GM12878 (cell line): ENCODE measurements around the gene ZNF655. TPM values are rescaled to one million over a fixed set of nuclear protein-coding genes. Genes with fewer than 3 reads are reported as not detected.
A peak's percentile ranks its signal among the peaks of the same experiment; 100 is the strongest.

ENCODE experiments used
- BCL11A ChIP-seq: IDR thresholded peaks from 2 replicates; pipeline ENCODE4 v1.6.1; 2011; ENCODE audit warnings: low read depth, low read length
- CBX5 ChIP-seq: sonication (generic); IDR thresholded peaks from 2 replicates; pipeline ENCODE4 v1.6.1; 2016; ENCODE audit warnings: low read depth, moderate library complexity, mild to moderate bottlenecking, inconsistent platforms
- CEBPB ChIP-seq, 2 experiments: fragments of 150-350 bp in 1 of 2; IDR thresholded peaks; 2 replicates each; pipeline ENCODE4 v1.6.1; 2012 to 2014; ENCODE audit warnings: low read depth in 2 of 2, low read length in 2 of 2, borderline replicate concordance in 1 of 2, inconsistent platforms in 1 of 2
- CHD1 ChIP-seq: IDR thresholded peaks from 2 replicates; pipeline ENCODE4 v1.6.1; 2012; ENCODE audit warnings: low read depth, low read length, improper control_type of control experiment
- ESRRA ChIP-seq: IDR thresholded peaks from 2 replicates; pipeline ENCODE4 v1.6.1; 2012; ENCODE audit warnings: mild to moderate bottlenecking, low read length, improper control_type of control experiment
- KDM1A ChIP-seq: fragments of 200-600 bp; sonication (generic); IDR thresholded peaks from 2 replicates; pipeline ENCODE4 v1.6.1; 2016; ENCODE audit warnings: borderline replicate concordance
- KLF5 ChIP-seq: fragments of 450-650 bp; IDR thresholded peaks from 2 replicates; pipeline ENCODE4 v1.6.1; 2014; ENCODE audit warnings: mild to moderate bottlenecking; ENCODE audit not compliant: partially characterized antibody
- NKRF ChIP-seq: fragments of 450-650 bp; conservative IDR thresholded peaks from 2 replicates; pipeline ENCODE4 v1.6.1; 2017; ENCODE audit warnings: mild to moderate bottlenecking, moderate library complexity
- NR2C1 ChIP-seq: fragments of 450-650 bp; IDR thresholded peaks from 2 replicates; pipeline ENCODE4 v1.6.1; 2017; ENCODE audit warnings: antibody characterized with exemption, mild to moderate bottlenecking, moderate library complexity
- NRF1 ChIP-seq: conservative IDR thresholded peaks from 2 replicates; pipeline ENCODE4 v1.6.1; 2011; ENCODE audit warnings: mild to moderate bottlenecking, low read depth, low read length, improper control_type of control experiment
- POU2F2 ChIP-seq: IDR thresholded peaks from 3 replicates; pipeline ENCODE4 v1.6.1; 2011; ENCODE audit warnings: low read depth, mild to moderate bottlenecking, low read length, borderline replicate concordance
- RAD51 ChIP-seq: fragments of 450-650 bp; IDR thresholded peaks from 2 replicates; pipeline ENCODE4 v1.6.1; 2016; ENCODE audit warnings: moderate library complexity, mild to moderate bottlenecking, inconsistent platforms
- RCOR1 ChIP-seq: conservative IDR thresholded peaks from 2 replicates; pipeline ENCODE4 v1.6.1; 2012; ENCODE audit warnings: low read depth, low read length, improper control_type of control experiment
- RELB ChIP-seq: fragments of 450-650 bp; IDR thresholded peaks from 2 replicates; pipeline ENCODE4 v1.6.1; 2017; ENCODE audit warnings: low read depth, mild to moderate bottlenecking, moderate library complexity
- SUPT20H ChIP-seq: IDR thresholded peaks from 2 replicates; pipeline ENCODE4 v1.6.1; 2011; ENCODE audit warnings: low read depth, mild to moderate bottlenecking, low read length, moderate library complexity, borderline replicate concordance; ENCODE audit not compliant: control insufficient read depth
- TARDBP ChIP-seq: IDR thresholded peaks from 2 replicates; pipeline ENCODE4 v1.6.1; 2016; ENCODE audit warnings: borderline replicate concordance
- ZBED1 ChIP-seq: IDR thresholded peaks from 2 replicates; pipeline ENCODE4 v1.6.1; 2016; ENCODE audit warnings: borderline replicate concordance
- polyA plus RNA-seq, 11 experiments: library from polyadenylated mRNA; depleted of rRNA in 4 of 11; unstranded in 6 of 11; stranded (reverse) in 5 of 11; fragments of >200 nt; fragmentation: Nextera tagmentation in 4 of 11; fragmentation: Illumina TruSeq in 1 of 11; extraction: Ambion mirVana in 4 of 11; extraction: Trizol in 1 of 11; gene quantifications; 1 replicate in 1 of 11; 2 replicates in 10 of 11; pipeline versions ENCODE4 v1.2.1 to v1.2.3, GENCODE V29; 2011 to 2016; ENCODE audit warnings: inconsistent platforms in 2 of 11, missing spikeins in 2 of 11, low read depth in 1 of 11
- total RNA-seq, 4 experiments: library from RNA; depleted of rRNA in 3 of 4; stranded (reverse); fragments of >200 nt in 3 of 4; fragmentation: Illumina TruSeq in 1 of 4; extraction: Trizol in 1 of 4; gene quantifications; 2 replicates each; pipeline versions ENCODE4 v1.2.1 to v1.2.3, GENCODE V29; 2013 to 2021
- TF ChIP-seq, protein P1 (sequence below): fragments of 450-650 bp; IDR thresholded peaks from 2 replicates; pipeline ENCODE4 v1.6.1; 2016; ENCODE audit warnings: mild to moderate bottlenecking, moderate library complexity, borderline replicate concordance
- TF ChIP-seq, protein P2 (sequence below): fragments of 450-650 bp; IDR thresholded peaks from 2 replicates; pipeline ENCODE4 v1.6.1; 2016; ENCODE audit warnings: mild to moderate bottlenecking
- TF ChIP-seq, protein P3 (sequence below): IDR thresholded peaks from 2 replicates; pipeline ENCODE4 v1.6.1; 2011; ENCODE audit warnings: low read depth, mild to moderate bottlenecking, low read length, moderate library complexity, borderline replicate concordance; ENCODE audit errors: extremely low read depth

The ZNF655 gene
- total and polyA plus RNA-seq, 10 of the 15 experiments (the other 5 are each of a cell fraction or from before 2014, with no cell fraction given) = 14.5 to 107 (median 52.8) TPM

GRCh38 chr7:99551767-99552463 lies 6.5 kb upstream of the ZNF655 start, which contains the start of gene FAM200A (continued):
- TF ChIP-seq, protein P1, sequence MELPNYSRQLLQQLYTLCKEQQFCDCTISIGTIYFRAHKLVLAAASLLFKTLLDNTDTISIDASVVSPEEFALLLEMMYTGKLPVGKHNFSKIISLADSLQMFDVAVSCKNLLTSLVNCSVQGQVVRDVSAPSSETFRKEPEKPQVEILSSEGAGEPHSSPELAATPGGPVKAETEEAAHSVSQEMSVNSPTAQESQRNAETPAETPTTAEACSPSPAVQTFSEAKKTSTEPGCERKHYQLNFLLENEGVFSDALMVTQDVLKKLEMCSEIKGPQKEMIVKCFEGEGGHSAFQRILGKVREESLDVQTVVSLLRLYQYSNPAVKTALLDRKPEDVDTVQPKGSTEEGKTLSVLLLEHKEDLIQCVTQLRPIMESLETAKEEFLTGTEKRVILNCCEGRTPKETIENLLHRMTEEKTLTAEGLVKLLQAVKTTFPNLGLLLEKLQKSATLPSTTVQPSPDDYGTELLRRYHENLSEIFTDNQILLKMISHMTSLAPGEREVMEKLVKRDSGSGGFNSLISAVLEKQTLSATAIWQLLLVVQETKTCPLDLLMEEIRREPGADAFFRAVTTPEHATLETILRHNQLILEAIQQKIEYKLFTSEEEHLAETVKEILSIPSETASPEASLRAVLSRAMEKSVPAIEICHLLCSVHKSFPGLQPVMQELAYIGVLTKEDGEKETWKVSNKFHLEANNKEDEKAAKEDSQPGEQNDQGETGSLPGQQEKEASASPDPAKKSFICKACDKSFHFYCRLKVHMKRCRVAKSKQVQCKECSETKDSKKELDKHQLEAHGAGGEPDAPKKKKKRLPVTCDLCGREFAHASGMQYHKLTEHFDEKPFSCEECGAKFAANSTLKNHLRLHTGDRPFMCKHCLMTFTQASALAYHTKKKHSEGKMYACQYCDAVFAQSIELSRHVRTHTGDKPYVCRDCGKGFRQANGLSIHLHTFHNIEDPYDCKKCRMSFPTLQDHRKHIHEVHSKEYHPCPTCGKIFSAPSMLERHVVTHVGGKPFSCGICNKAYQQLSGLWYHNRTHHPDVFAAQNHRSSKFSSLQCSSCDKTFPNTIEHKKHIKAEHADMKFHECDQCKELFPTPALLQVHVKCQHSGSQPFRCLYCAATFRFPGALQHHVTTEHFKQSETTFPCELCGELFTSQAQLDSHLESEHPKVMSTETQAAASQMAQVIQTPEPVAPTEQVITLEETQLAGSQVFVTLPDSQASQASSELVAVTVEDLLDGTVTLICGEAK = peak; percentile 96
- peak; percentile 71 for TF ChIP-seq RELB
- TF ChIP-seq NR2C1 = peak; percentile 48; the same call in 1 of the 2 replicates
- peak; percentile 66; the same call in 1 of the 2 replicates for TF ChIP-seq NKRF
- no peak for TF ChIP-seq CHD1
- no peak for TF ChIP-seq SUPT20H
- TF ChIP-seq, protein P2, sequence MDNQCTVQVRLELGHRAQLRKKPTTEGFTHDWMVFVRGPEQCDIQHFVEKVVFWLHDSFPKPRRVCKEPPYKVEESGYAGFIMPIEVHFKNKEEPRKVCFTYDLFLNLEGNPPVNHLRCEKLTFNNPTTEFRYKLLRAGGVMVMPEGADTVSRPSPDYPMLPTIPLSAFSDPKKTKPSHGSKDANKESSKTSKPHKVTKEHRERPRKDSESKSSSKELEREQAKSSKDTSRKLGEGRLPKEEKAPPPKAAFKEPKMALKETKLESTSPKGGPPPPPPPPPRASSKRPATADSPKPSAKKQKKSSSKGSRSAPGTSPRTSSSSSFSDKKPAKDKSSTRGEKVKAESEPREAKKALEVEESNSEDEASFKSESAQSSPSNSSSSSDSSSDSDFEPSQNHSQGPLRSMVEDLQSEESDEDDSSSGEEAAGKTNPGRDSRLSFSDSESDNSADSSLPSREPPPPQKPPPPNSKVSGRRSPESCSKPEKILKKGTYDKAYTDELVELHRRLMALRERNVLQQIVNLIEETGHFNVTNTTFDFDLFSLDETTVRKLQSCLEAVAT = peak; percentile 36; the same call in 1 of the 2 replicates
- peak; percentile 47; the same call in 1 of the 2 replicates for TF ChIP-seq BCL11A
- TF ChIP-seq ZBED1 = peak; percentile 72; the same call in 1 of the 2 replicates
- TF ChIP-seq CBX5 = peak; percentile 64; the same call in 1 of the 2 replicates
- TF ChIP-seq, protein P3, sequence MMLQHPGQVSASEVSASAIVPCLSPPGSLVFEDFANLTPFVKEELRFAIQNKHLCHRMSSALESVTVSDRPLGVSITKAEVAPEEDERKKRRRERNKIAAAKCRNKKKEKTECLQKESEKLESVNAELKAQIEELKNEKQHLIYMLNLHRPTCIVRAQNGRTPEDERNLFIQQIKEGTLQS = no peak
- TF ChIP-seq RAD51 = no peak
- TF ChIP-seq ESRRA = peak; percentile 12; the same call in 1 of the 2 replicates
- no peak for TF ChIP-seq KDM1A
- peak; percentile 33 for TF ChIP-seq KLF5
- no peak for TF ChIP-seq TARDBP
- TF ChIP-seq CEBPB (IDR thresholded peaks at IDR 0.05; ENCODE audit: borderline replicate concordance in 1 of 2, low read depth in 2 of 2, low read length in 2 of 2) = no peak
- TF ChIP-seq NRF1 = peak; percentile 19; the same call in 1 of the 2 replicates
- TF ChIP-seq RCOR1 = no peak
- peak; percentile 62; the same call in 1 of the 3 replicates for TF ChIP-seq POU2F2
